ENCODE data around the gene BRD3OS.

Gene BRD3OS

GRCh38 chr9:133992780-133993634 is 32.3 kb upstream of the BRD3OS start:
- peak overlapping the region; percentile 86 to 98 for H3K18ac ChIP-seq (ENCODE audit: low read depth in 1 of 2, low read length in 2 of 2)
- peaks cover 42% of the 10 kb centered on the region for H3K4me1 ChIP-seq (ENCODE audit: control insufficient read depth, insufficient read depth, low read depth, low read length)
- H3K36me3 ChIP-seq (ENCODE audit: control insufficient read depth in 1 of 2, insufficient read depth in 2 of 2, low read depth in 1 of 2, low read length in 2 of 2), result no peaks in the 10 kb centered on the region
- peak overlapping the region; percentile 65 for H2AFZ ChIP-seq (ENCODE audit: low read depth, low read length)
- H4K91ac ChIP-seq (ENCODE audit: low read length), result peak overlapping the region; percentile 87
- peak overlapping the region in 1 of 2 experiments; percentile 51 for H3K23ac ChIP-seq (ENCODE audit: low read length in 2 of 2)
- H3K27me3 ChIP-seq (ENCODE audit: control insufficient read depth in 1 of 2, insufficient read depth in 1 of 2, low read length in 2 of 2), result peaks cover 0 to 18% of the 10 kb centered on the region in 2 experiments
- H3K27ac ChIP-seq (ENCODE audit: low read length, poor library complexity, severe bottlenecking), result peak overlapping the region; percentile 95
- WGBS, result under 1% methylated on average over 58 of the region's 74 CpGs
- H2BK12ac ChIP-seq (ENCODE audit: low read length in 2 of 2), result peak overlapping the region in 1 of 2 experiments; percentile 46
- peak overlapping the region; percentile 62 to 98 for H3K4ac ChIP-seq (ENCODE audit: low read depth in 1 of 2, low read length in 2 of 2)
- peak overlapping the region; percentile 87 for H4K8ac ChIP-seq (ENCODE audit: low read length)
- peak overlapping the region; percentile 8 for H2AK5ac ChIP-seq (ENCODE audit: low read length, severe bottlenecking)
- peak overlapping the region; percentile 88 for H2BK120ac ChIP-seq (ENCODE audit: low read depth, low read length)
- peak overlapping the region; percentile 94 for H2BK5ac ChIP-seq (ENCODE audit: low read depth, low read length, poor library complexity, severe bottlenecking)
- peak overlapping the region; percentile 91 for H3K4me3 ChIP-seq (ENCODE audit: insufficient read depth in 1 of 2, low read depth in 1 of 2, low read length in 2 of 2)
- H3K9ac ChIP-seq (ENCODE audit: low read length), result peak overlapping the region; percentile 96
- peaks cover 9% of the 10 kb centered on the region for H3K79me1 ChIP-seq (replicated peaks; ENCODE audit: low read length, poor library complexity, severe bottlenecking)
- peak overlapping the region; percentile 29 to 69 for H3K14ac ChIP-seq (ENCODE audit: low read length in 2 of 2)
- DNase-seq, result peak; percentile 89
- H3K9me3 ChIP-seq (ENCODE audit: control insufficient read depth, low read length), result no peaks in the 10 kb centered on the region
- H2BK15ac ChIP-seq (ENCODE audit: low read depth, poor library complexity, severe bottlenecking), result peak overlapping the region; percentile 57
- H3K4me2 ChIP-seq (ENCODE audit: low read length, poor library complexity, severe bottlenecking), result peak overlapping the region; percentile 72

GRCh38 chr9:133993635-133994253 is 31.5 kb upstream of the BRD3OS start:
- H4K8ac ChIP-seq (ENCODE audit: low read length), result no peak overlapping the region
- H2AK5ac ChIP-seq (ENCODE audit: low read length, severe bottlenecking), result peak overlapping the region; percentile 31
- peak overlapping the region; percentile 30 for H2BK15ac ChIP-seq (ENCODE audit: low read depth, poor library complexity, severe bottlenecking)
- no peak overlapping the region for H2AFZ ChIP-seq (ENCODE audit: low read depth, low read length)
- no peak overlapping the region for H2BK5ac ChIP-seq (ENCODE audit: low read depth, low read length, poor library complexity, severe bottlenecking)
- 82% methylated on average over 16 of the region's 16 CpGs for WGBS
- DNase-seq, result no peak
- H3K9ac ChIP-seq (ENCODE audit: low read length), result peak overlapping the region; percentile 96
- no peaks in the 10 kb centered on the region for H3K36me3 ChIP-seq (ENCODE audit: control insufficient read depth in 1 of 2, insufficient read depth in 2 of 2, low read depth in 1 of 2, low read length in 2 of 2)
- H3K14ac ChIP-seq (ENCODE audit: low read length in 2 of 2), result no peak overlapping the region
- H3K4me1 ChIP-seq (ENCODE audit: control insufficient read depth, insufficient read depth, low read depth, low read length), result peaks cover 36% of the 10 kb centered on the region
- H3K18ac ChIP-seq (ENCODE audit: low read depth in 1 of 2, low read length in 2 of 2), result peak overlapping the region; percentile 27 to 86
- H3K79me1 ChIP-seq (replicated peaks; ENCODE audit: low read length, poor library complexity, severe bottlenecking), result peaks cover 9% of the 10 kb centered on the region
- H3K9me3 ChIP-seq (ENCODE audit: control insufficient read depth, low read length), result no peaks in the 10 kb centered on the region
- H2BK120ac ChIP-seq (ENCODE audit: low read depth, low read length), result no peak overlapping the region
- peak overlapping the region; percentile 91 for H3K4me3 ChIP-seq (ENCODE audit: insufficient read depth in 1 of 2, low read depth in 1 of 2, low read length in 2 of 2)
- peak overlapping the region; percentile 95 for H3K27ac ChIP-seq (ENCODE audit: low read length, poor library complexity, severe bottlenecking)
- H3K4me2 ChIP-seq (ENCODE audit: low read length, poor library complexity, severe bottlenecking), result peak overlapping the region; percentile 72
- peak overlapping the region; percentile 4 to 60 for H3K4ac ChIP-seq (ENCODE audit: low read depth in 1 of 2, low read length in 2 of 2)
- peak overlapping the region; percentile 12 for H4K91ac ChIP-seq (ENCODE audit: low read length)
- no peak overlapping the region for H3K23ac ChIP-seq (ENCODE audit: low read length in 2 of 2)
- H3K27me3 ChIP-seq (ENCODE audit: control insufficient read depth in 1 of 2, insufficient read depth in 1 of 2, low read length in 2 of 2), result peaks cover 0 to 18% of the 10 kb centered on the region in 2 experiments
- H2BK12ac ChIP-seq (ENCODE audit: low read length in 2 of 2), result peak overlapping the region; percentile 15 to 21

GRCh38 chr9:133994353-133995011 is 30.8 kb upstream of the BRD3OS start:
- Histone ChIP-seq H2BK5ac (ENCODE audit: low read depth, low read length, poor library complexity, severe bottlenecking) (no peak overlapping the region), H3K27ac (ENCODE audit: low read length, poor library complexity, severe bottlenecking) (no peak overlapping the region), H2AK5ac (ENCODE audit: low read length, severe bottlenecking) (peak overlapping the region; percentile 51), H4K8ac (ENCODE audit: low read length) (no peak overlapping the region), H4K91ac (ENCODE audit: low read length) (no peak overlapping the region), H3K18ac (ENCODE audit: low read depth in 1 of 2, low read length in 2 of 2) (no peak overlapping the region), H3K79me1 (replicated peaks; ENCODE audit: low read length, poor library complexity, severe bottlenecking) (peaks cover 9% of the 10 kb centered on the region), H2AFZ (ENCODE audit: low read depth, low read length) (no peak overlapping the region), H3K4me2 (ENCODE audit: low read length, poor library complexity, severe bottlenecking) (no peak overlapping the region), H3K4me3 (ENCODE audit: insufficient read depth in 1 of 2, low read depth in 1 of 2, low read length in 2 of 2) (peak overlapping the region in 1 of 2 experiments; percentile 91), H3K14ac (ENCODE audit: low read length in 2 of 2) (no peak overlapping the region), H3K23ac (ENCODE audit: low read length in 2 of 2) (no peak overlapping the region), H3K9me3 (ENCODE audit: control insufficient read depth, low read length) (no peaks in the 10 kb centered on the region), H3K4ac (ENCODE audit: low read depth in 1 of 2, low read length in 2 of 2) (no peak overlapping the region), H2BK15ac (ENCODE audit: low read depth, poor library complexity, severe bottlenecking) (no peak overlapping the region), H3K9ac (ENCODE audit: low read length) (peak overlapping the region; percentile 96), H3K27me3 (ENCODE audit: control insufficient read depth in 1 of 2, insufficient read depth in 1 of 2, low read length in 2 of 2) (peaks cover 0 to 19% of the 10 kb centered on the region in 2 experiments), H2BK12ac (ENCODE audit: low read length in 2 of 2) (no peak overlapping the region), H2BK120ac (ENCODE audit: low read depth, low read length) (no peak overlapping the region), H3K36me3 (ENCODE audit: control insufficient read depth in 1 of 2, insufficient read depth in 2 of 2, low read depth in 1 of 2, low read length in 2 of 2) (no peaks in the 10 kb centered on the region), H3K4me1 (ENCODE audit: control insufficient read depth, insufficient read depth, low read depth, low read length) (peaks cover 34% of the 10 kb centered on the region)
- 14% methylated on average over 11 of the region's 11 CpGs for WGBS
- peak; percentile 71 for DNase-seq
